PC-9 (cell line): Measurements from ENCODE around the gene NBEA. TPM values are rescaled to one million over a fixed set of nuclear protein-coding genes. Genes with fewer than 3 reads are reported as not detected.

ENCODE experiments used
- BruUV-seq: library from RNA; stranded (reverse); fragments of 400-500 nt; replicated peaks from 2 replicates; lab custom pipeline; 2021; lab: Mats Ljungman, UMichigan
- CTCF ChIA-PET: fragments of 300-600 bp; sonication (Branson Sonifier 250); formaldehyde crosslinking; loops from one replicate; lab custom pipeline; 2022; ENCODE audit warnings: antibody characterized with exemption; lab: Charles Lee
- POLR2A ChIA-PET: fragments of 300-600 bp; sonication (Branson Sonifier 250); formaldehyde crosslinking; loops from one replicate; lab custom pipeline; 2022; ENCODE audit warnings: antibody characterized with exemption; ENCODE audit not compliant: unreplicated experiment; lab: Charles Lee
- DNase-seq, 2 experiments: peaks; one replicate each; pipeline versions ENCODE4 v3.0.0 to v3.0.0-alpha.2; 2015 to 2022; ENCODE audit warnings: mixed read lengths in 1 of 2
- H2AFZ ChIP-seq: fragments of 200-600 bp; sonication (generic); 2 replicates; pipeline ENCODE4 v1.8.1; 2017; ENCODE audit warnings: antibody characterized with exemption
- H3F3A ChIP-seq: fragments of 200-600 bp; sonication (generic); 2 replicates; pipeline ENCODE4 v1.8.1; 2017; ENCODE audit warnings: antibody characterized with exemption, mild to moderate bottlenecking, low read depth; ENCODE audit not compliant: insufficient read depth
- H3K27ac ChIP-seq: fragments of 200-600 bp; sonication (generic); 2 replicates; pipeline ENCODE4 v1.6.1; 2016; ENCODE audit warnings: mixed run types
- H3K27me3 ChIP-seq: fragments of 200-600 bp; sonication (generic); 2 replicates; pipeline ENCODE4 v1.6.1; 2016; ENCODE audit warnings: low read depth, mixed run types; ENCODE audit not compliant: insufficient read depth
- H3K36me3 ChIP-seq: fragments of 200-600 bp; sonication (generic); 2 replicates; pipeline ENCODE4 v1.6.1; 2016; ENCODE audit warnings: low read depth, mixed run types
- H3K4me1 ChIP-seq: fragments of 200-600 bp; sonication (generic); replicated peaks from 2 replicates; pipeline ENCODE4 v1.6.1; 2016; ENCODE audit warnings: mixed run types; ENCODE audit not compliant: insufficient read depth
- H3K4me2 ChIP-seq: fragments of 200-600 bp; sonication (generic); 2 replicates; pipeline ENCODE4 v1.6.1; 2017; ENCODE audit warnings: mixed run types
- H3K4me3 ChIP-seq: fragments of 200-600 bp; sonication (generic); 2 replicates; pipeline ENCODE4 v1.6.1; 2016; ENCODE audit warnings: mixed run types
- H3K79me2 ChIP-seq: fragments of 200-600 bp; sonication (generic); 2 replicates; pipeline ENCODE4 v1.6.1; 2017; ENCODE audit warnings: low read depth, mixed run types
- H3K9me2 ChIP-seq: fragments of 200-600 bp; sonication (generic); 2 replicates; pipeline ENCODE4 v1.8.1; 2017; ENCODE audit warnings: mild to moderate bottlenecking; ENCODE audit not compliant: insufficient read depth
- H3K9me3 ChIP-seq: fragments of 200-600 bp; sonication (generic); 2 replicates; pipeline ENCODE4 v1.8.1; 2016; ENCODE audit warnings: low read depth; ENCODE audit not compliant: insufficient read depth
- H4K20me1 ChIP-seq: fragments of 200-600 bp; sonication (generic); 2 replicates; pipeline ENCODE4 v1.8.1; 2017; ENCODE audit not compliant: insufficient read depth
- CTCF ChIP-seq: fragments of 200-600 bp; sonication (generic); conservative IDR thresholded peaks from 2 replicates; pipeline ENCODE4 v1.6.1; 2017; ENCODE audit warnings: mixed run types, antibody characterized with exemption, mild to moderate bottlenecking, moderate library complexity
- EZH2 ChIP-seq: fragments of 200-600 bp; sonication (generic); IDR thresholded peaks from 2 replicates; pipeline ENCODE4 v1.8.0; 2017; ENCODE audit warnings: antibody characterized with exemption, low read depth
- intact Hi-C: fragments of 100-400 bp; cut with micrococcal nuclease; formaldehyde crosslinking; loops from one replicate; pipeline ENCODE4 v1.10.0; 2022; ENCODE audit not compliant: unreplicated experiment
- total RNA-seq: library from RNA; stranded (reverse); gene quantifications from 2 replicates; pipeline ENCODE4 v1.2.3, GENCODE V29; 2021

Gene NBEA
- total RNA-seq, 1 experiment from 2014 or later = 4.0 TPM

- DNase-seq = no peak
- Histone ChIP-seq H4K20me1 (no peaks in the 10 kb centered on the region), H3K4me1 (peaks cover 8% of the 10 kb centered on the region; the same call in 1 of the 2 replicates), H3K79me2 (no peaks in the 10 kb centered on the region), H3K27me3 (no peaks in the 10 kb centered on the region), H3K9me2 (no peaks in the 10 kb centered on the region), H2AFZ (no peak overlapping the region), H3K4me2 (no peak overlapping the region), H3K4me3 (no peak overlapping the region), H3K36me3 (no peaks in the 10 kb centered on the region), H3F3A (no peaks in the 10 kb centered on the region), H3K9me3 (0 out of 2 replicates have a peak, but pooled peaks cover 7% of the 10 kb centered on the region), H3K27ac (no peak overlapping the region)
- BruUV-seq = no TSS peak
- ChIA-PET POLR2A (no interaction called here), CTCF (no interaction called here)
- intact Hi-C loops = no loop called here
- no peak for TF ChIP-seq EZH2
- no peak for TF ChIP-seq CTCF
These were observed 757.0 kb downstream of the NBEA start for GRCh38 chr13:35698911-35699576.

GRCh38 chr13:35699825-35700510 is 757.9 kb downstream of the NBEA start:
- Histone ChIP-seq H3K4me2 (no peak overlapping the region), H3F3A (no peaks in the 10 kb centered on the region), H3K9me2 (no peaks in the 10 kb centered on the region), H3K4me3 (no peak overlapping the region), H3K79me2 (no peaks in the 10 kb centered on the region), H3K4me1 (peaks cover 8% of the 10 kb centered on the region; the same call in 1 of the 2 replicates), H3K27ac (no peak overlapping the region), H2AFZ (no peak overlapping the region), H3K27me3 (no peaks in the 10 kb centered on the region), H3K9me3 (0 out of 2 replicates have a peak, but pooled peaks cover 7% of the 10 kb centered on the region), H3K36me3 (no peaks in the 10 kb centered on the region), H4K20me1 (no peaks in the 10 kb centered on the region)
- ChIA-PET POLR2A (no interaction called here), CTCF (no interaction called here)
- DNase-seq = no peak
- intact Hi-C loops = no loop called here
- TF ChIP-seq CTCF = no peak
- TF ChIP-seq EZH2 = no peak
- no TSS peak for BruUV-seq

- Histone ChIP-seq H3K4me3 (no peak overlapping the region), H3K27me3 (no peaks in the 10 kb centered on the region), H3K36me3 (no peaks in the 10 kb centered on the region), H3K4me2 (no peak overlapping the region), H3K9me3 (0 out of 2 replicates have a peak, but pooled peaks cover 7% of the 10 kb centered on the region), H3K27ac (no peak overlapping the region), H3K79me2 (no peaks in the 10 kb centered on the region), H3K9me2 (no peaks in the 10 kb centered on the region), H2AFZ (no peak overlapping the region), H3F3A (no peaks in the 10 kb centered on the region), H4K20me1 (no peaks in the 10 kb centered on the region), H3K4me1 (peaks cover 8% of the 10 kb centered on the region; the same call in 1 of the 2 replicates)
- BruUV-seq = no TSS peak
- DNase-seq = no peak
- ChIA-PET CTCF (no interaction called here), POLR2A (no interaction called here)
- intact Hi-C loops = no loop called here
- TF ChIP-seq EZH2 (no peak), CTCF (no peak)
These were observed 758.6 kb downstream of the NBEA start for GRCh38 chr13:35700671-35701070.
